K562 (cell line): ENCODE results near the gene CEP78. TPM values are rescaled to one million over a fixed set of nuclear protein-coding genes. Genes with fewer than 3 reads are reported as not detected.

ENCODE experiments used
- ATAC-seq: fragments of 200-7000 bp; cut with Tn5 transposase; 3 replicates; pipeline ENCODE4 v1.9.1; 2020; ENCODE audit warnings: moderate library complexity
- BruUV-seq: library from RNA; stranded (reverse); fragments of 400-500 nt; replicated peaks from 2 replicates; lab custom pipeline; 2021; lab: Mats Ljungman, UMichigan
- CTCF ChIA-PET: fragments of 300-600 bp; formaldehyde crosslinking; extraction: SDS; loops from one replicate; lab custom pipeline; 2021; ENCODE audit warnings: low intra/inter-chr PET ratio; lab: Yijun Ruan, JAX
- POLR2A ChIA-PET: fragments of 300-600, 350-650 bp; sonication (Branson Sonifier 250); formaldehyde crosslinking; extraction: SDS; loops from one replicate; lab custom pipeline; 2021; ENCODE audit warnings: antibody characterized with exemption, inconsistent platforms; lab: Yijun Ruan, JAX
- DNase-seq, 4 experiments: peaks; one replicate each; pipeline versions ENCODE4 v3.0.0 to v3.0.0-alpha.2; 2011 to 2018; ENCODE audit warnings: low spot score in 3 of 4, mixed read lengths in 3 of 4; ENCODE audit errors: extremely low read depth in 1 of 4
- FAIRE-seq: peaks from 2 replicates; lab custom pipeline; 2011; peaks lifted over from hg19 to GRCh38; lab: Jason Lieb, UNC
- H2AFZ ChIP-seq: 2 replicates; pipeline ENCODE4 v1.6.0; 2011; ENCODE audit warnings: low read depth, low read length, control low read depth, inconsistent platforms
- H3K27ac ChIP-seq: fragments of 200-600 bp; 3 replicates; pipeline ENCODE4 v1.8.0; 2011; ENCODE audit warnings: low read depth, mild to moderate bottlenecking, control low read depth, inconsistent platforms, low read length, moderate library complexity, mixed read lengths; ENCODE audit errors: extremely low read depth
- H3K27me3 ChIP-seq, 2 experiments: fragments of 300-600 bp in 1 of 2; 2 replicates in 1 of 2; 3 replicates in 1 of 2; pipeline versions ENCODE4 v1.6.0 to v1.8.0; 2011; ENCODE audit warnings: inconsistent platforms in 2 of 2, low read length in 2 of 2, mild to moderate bottlenecking in 1 of 2, mixed read lengths in 1 of 2, moderate library complexity in 1 of 2; ENCODE audit not compliant: control insufficient read depth in 2 of 2, insufficient read depth in 2 of 2
- H3K36me3 ChIP-seq: fragments of 300-600 bp; 3 replicates; pipeline ENCODE4 v1.8.0; 2011; ENCODE audit warnings: mild to moderate bottlenecking, low read length, inconsistent platforms; ENCODE audit not compliant: control insufficient read depth, insufficient read depth
- H3K4me1 ChIP-seq, 2 experiments: fragments of 200-600 bp in 1 of 2; replicated peaks in 1 of 2; 2 replicates in 1 of 2; 3 replicates in 1 of 2; pipeline versions ENCODE4 v1.5.1 to v1.8.0; 2011; ENCODE audit warnings: inconsistent platforms in 2 of 2, low read length in 2 of 2, mild to moderate bottlenecking in 1 of 2, mixed read lengths in 1 of 2, moderate library complexity in 1 of 2; ENCODE audit not compliant: control insufficient read depth in 2 of 2, insufficient read depth in 2 of 2
- H3K4me2 ChIP-seq: 2 replicates; pipeline ENCODE4 v1.6.1; 2011; ENCODE audit warnings: low read length, control low read depth, inconsistent platforms, mixed read lengths; ENCODE audit not compliant: insufficient read depth
- H3K4me3 ChIP-seq: fragments of 200-600 bp; sonication (generic), shearing (Covaris generic); 2 replicates; pipeline ENCODE4 v1.5.1; 2016; ENCODE audit warnings: control low read depth, inconsistent platforms
- H3K79me2 ChIP-seq: fragments of 200-600 bp; 3 replicates; pipeline ENCODE4 v1.8.0; 2011; ENCODE audit warnings: low read length, inconsistent platforms; ENCODE audit not compliant: control insufficient read depth, insufficient read depth
- H3K9ac ChIP-seq, 2 experiments: 2 replicates each; pipeline versions ENCODE4 v1.6.0 to v1.6.1; 2011; ENCODE audit warnings: low read depth in 2 of 2, low read length in 2 of 2, control low read depth in 1 of 2, inconsistent platforms in 1 of 2, mild to moderate bottlenecking in 1 of 2, mixed read lengths in 1 of 2; ENCODE audit not compliant: insufficient read depth in 1 of 2
- H3K9me1 ChIP-seq: one replicate; pipeline ENCODE4 v1.6.0; 2011; ENCODE audit warnings: inconsistent platforms, mild to moderate bottlenecking, low read length, moderate library complexity; ENCODE audit not compliant: control insufficient read depth, insufficient read depth
- H3K9me3 ChIP-seq: replicated peaks from 2 replicates; pipeline ENCODE4 v1.5.1; 2011; ENCODE audit warnings: low read depth, low read length, inconsistent platforms; ENCODE audit not compliant: control insufficient read depth, insufficient read depth
- H4K20me1 ChIP-seq: replicated peaks from 2 replicates; pipeline ENCODE4 v1.6.1; 2011; ENCODE audit warnings: low read length, inconsistent platforms, mixed read lengths; ENCODE audit not compliant: control insufficient read depth, insufficient read depth
- ARID1B ChIP-seq: fragments of 450-650 bp; IDR thresholded peaks from 2 replicates; pipeline ENCODE4 v1.6.1; 2016; ENCODE audit warnings: antibody characterized with exemption, mild to moderate bottlenecking, inconsistent platforms
- BCOR ChIP-seq: fragments of 450-650 bp; IDR thresholded peaks from 2 replicates; pipeline ENCODE4 v1.6.1; 2016
- BRD4 ChIP-seq: fragments of 200-600 bp; sonication (generic); IDR thresholded peaks from 2 replicates; pipeline ENCODE4 v1.6.1; 2017; ENCODE audit warnings: inconsistent platforms
- BRD9 ChIP-seq: fragments of 450-650 bp; IDR thresholded peaks from 2 replicates; pipeline ENCODE4 v1.6.1; 2018; ENCODE audit warnings: low read depth; ENCODE audit not compliant: partially characterized antibody
- E2F6 ChIP-seq, 2 experiments: IDR thresholded peaks; 2 replicates each; pipeline ENCODE4 v1.6.1; 2011; ENCODE audit warnings: borderline replicate concordance in 1 of 2, control low read depth in 1 of 2, low read depth in 1 of 2, low read length in 1 of 2, mild to moderate bottlenecking in 1 of 2, mixed read lengths in 1 of 2, moderate library complexity in 1 of 2; ENCODE audit not compliant: insufficient read depth in 1 of 2, insufficient read length in 1 of 2, poor library complexity in 1 of 2, severe bottlenecking in 1 of 2; ENCODE audit errors: extremely low read depth in 1 of 2
- HLTF ChIP-seq: fragments of 450-650 bp; IDR thresholded peaks from 2 replicates; pipeline ENCODE4 v1.6.1; 2016
- KLF10 ChIP-seq: fragments of 250-450 bp; sonication (Bioruptor Pico); IDR thresholded peaks from 2 replicates; pipeline ENCODE4 v1.6.1; 2021; ENCODE audit warnings: matching md5 sums
- MYC ChIP-seq, 2 experiments: fragments of 250-450 bp in 1 of 2; sonication (Bioruptor Pico) in 1 of 2; IDR thresholded peaks; 2 replicates each; pipeline versions ENCODE4 v1.5.1 to v1.6.1; 2012 to 2021; ENCODE audit warnings: low read depth in 2 of 2, borderline replicate concordance in 1 of 2, improper control_type of control experiment in 1 of 2, low read length in 1 of 2, mild to moderate bottlenecking in 1 of 2, moderate library complexity in 1 of 2
- RBFOX2 ChIP-seq: fragments of 200-400 bp; formaldehyde crosslinking; IDR thresholded peaks from 2 replicates; pipeline ENCODE4 v1.6.1; 2017; ENCODE audit warnings: low read depth, mild to moderate bottlenecking, low read length, moderate library complexity
- RFX7 ChIP-seq: fragments of 250-450 bp; sonication (Bioruptor Pico); IDR thresholded peaks from 2 replicates; pipeline ENCODE4 v1.5.1; 2021; ENCODE audit warnings: mild to moderate bottlenecking
- ZNF263 ChIP-seq: sonication (generic); formaldehyde crosslinking; IDR thresholded peaks from 2 replicates; pipeline ENCODE4 v1.8.0; 2022; ENCODE audit warnings: mild to moderate bottlenecking, missing genetic modification reagents, borderline replicate concordance
- ZNF311 ChIP-seq: fragments of 250-450 bp; sonication (Bioruptor Pico); IDR thresholded peaks from 2 replicates; pipeline ENCODE4 v1.4.0; 2020; ENCODE audit warnings: mild to moderate bottlenecking, moderate library complexity
- WGBS: fragments of 100-300 bp; shearing (Covaris generic); methylation state at CpG from one replicate; pipeline ENCODE4 v1.1.6; 2016; ENCODE audit warnings: low coverage, mixed read lengths; ENCODE audit not compliant: insufficient coverage; ENCODE audit errors: missing lambda C conversion rate; 5-methylcytosine and 5-hydroxymethylcytosine counted together
- in situ Hi-C: fragments of 300-500 bp; cut with MboI; formaldehyde crosslinking; loops from 4 replicates; pipeline ENCODE4 v1.15.0; 2018; ENCODE audit warnings: inconsistent platforms, mixed read lengths
- intact Hi-C: fragments of 100-400 bp; cut with micrococcal nuclease; formaldehyde crosslinking; loops from 2 replicates; pipeline ENCODE4 v1.14.2; 2022
- polyA plus RNA-seq, 8 experiments: library from polyadenylated mRNA; depleted of rRNA in 4 of 8; stranded (reverse) in 5 of 8; unstranded in 3 of 8; fragments of >200 nt; fragmentation: Nextera tagmentation in 2 of 8; fragmentation: Illumina TruSeq in 1 of 8; extraction: Ambion mirVana in 2 of 8; extraction: Trizol in 1 of 8; gene quantifications; 2 replicates each; pipeline versions ENCODE4 v1.2.1 to v1.2.3, GENCODE V29; 2011 to 2014; ENCODE audit warnings: inconsistent platforms in 1 of 8, missing spikeins in 1 of 8
- total RNA-seq, 7 experiments: library from RNA; depleted of rRNA in 6 of 7; stranded (reverse); fragments of >200 nt in 6 of 7; fragmentation: Illumina TruSeq in 2 of 7; extraction: Trizol in 2 of 7; gene quantifications; 2 replicates each; pipeline versions ENCODE4 v1.2.1 to v1.2.3, GENCODE V29; 2011 to 2021; ENCODE audit warnings: low replicate concordance in 1 of 7
- TF ChIP-seq, protein P1 (sequence below): fragments of 450-650 bp; IDR thresholded peaks from 2 replicates; pipeline ENCODE4 v1.7.1; 2018; ENCODE audit warnings: mild to moderate bottlenecking, low read depth; ENCODE audit not compliant: partially characterized antibody

CEP78 gene
- total and polyA plus RNA-seq, 9 of the 15 experiments (the other 6 are each of a cell fraction or from before 2014, with no cell fraction given), result 3.5 to 26.0 (median 21.5) TPM

DNA sequence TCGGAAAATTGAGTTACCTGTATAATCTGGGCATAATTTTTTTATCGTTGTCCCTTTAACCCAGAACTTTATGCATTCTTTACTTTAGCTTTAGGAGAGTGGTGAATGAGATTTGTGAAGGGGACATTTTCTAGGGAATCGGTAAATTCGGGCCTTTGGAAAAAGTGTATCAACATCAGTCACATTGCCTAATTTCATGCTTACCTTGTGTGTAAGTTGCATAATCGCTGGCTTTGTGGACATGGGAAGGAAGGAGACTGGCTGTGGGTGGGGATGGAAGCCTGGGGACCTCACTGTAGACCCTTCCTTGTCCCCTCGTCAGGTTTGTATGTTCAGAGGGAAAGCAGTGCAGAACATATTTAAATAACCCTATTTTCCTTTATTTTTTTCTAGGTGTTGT is 64.3 kb downstream of the CEP78 start:
- no peaks in the 10 kb centered on the region for H3K9me3 ChIP-seq
- H3K79me2 ChIP-seq, result peaks cover 36% of the 10 kb centered on the region
- peaks cover 15% of the 10 kb centered on the region; the same call in 1 of the 2 replicates for H4K20me1 ChIP-seq
- CTCF ChIA-PET, result no interaction called here
- no peak for TF ChIP-seq BCOR
- TF ChIP-seq MYC (IDR thresholded peaks at IDR 0.05; ENCODE audit: low read depth, low read length), result no peak
- TF ChIP-seq MYC (CRISPR knock-in tag; IDR thresholded peaks at IDR 0.05; ENCODE audit: borderline replicate concordance, low read depth), result no peak
- no peak for TF ChIP-seq ARID1B
- ATAC-seq, result no peak
- H3K36me3 ChIP-seq, result peaks cover 46% of the 10 kb centered on the region
- in situ Hi-C loops, result no loop called here
- H3K27ac ChIP-seq, result no peak overlapping the region
- H3K9me1 ChIP-seq, result no peaks in the 10 kb centered on the region
- no peak overlapping the region for H2AFZ ChIP-seq
- DNase-seq, result no peak
- H3K4me2 ChIP-seq, result no peak overlapping the region
- WGBS, result 100% methylated on average over 4 of the region's 6 CpGs
- no peak overlapping the region for H3K4me3 ChIP-seq
- intact Hi-C loops, result no loop called here
- no peak overlapping the region for H3K9ac ChIP-seq
- BruUV-seq, result no TSS peak
- POLR2A ChIA-PET, result interaction anchor here (1.0 kb wide), 1 partner anchor 9 kb away, joined by 3 read pairs; no protein-coding TSS in a partner anchor
- no peak for FAIRE-seq
- H3K4me1 ChIP-seq, result peaks cover 4 to 15% of the 10 kb centered on the region in 2 experiments; a peak in 4 of 5 replicates
- no peaks in the 10 kb centered on the region for H3K27me3 ChIP-seq

- no peak overlapping the region for H2AFZ ChIP-seq
- in situ Hi-C loops, result no loop called here
- WGBS, result 85% methylated on average over 2 of the region's 2 CpGs
- no peaks in the 10 kb centered on the region for H3K9me3 ChIP-seq
- ATAC-seq, result no peak
- H3K4me3 ChIP-seq, result no peak overlapping the region
- CTCF ChIA-PET, result no interaction called here
- no peak for FAIRE-seq
- H3K27me3 ChIP-seq, result no peaks in the 10 kb centered on the region
- BruUV-seq, result no TSS peak
- no peak overlapping the region for H3K4me2 ChIP-seq
- H3K79me2 ChIP-seq, result peaks cover 36% of the 10 kb centered on the region
- DNase-seq, result no peak
- intact Hi-C loops, result no loop called here
- no peak overlapping the region for H3K27ac ChIP-seq
- no peak overlapping the region for H3K9ac ChIP-seq
- POLR2A ChIA-PET, result no interaction called here
- peaks cover 0 to 11% of the 10 kb centered on the region in 2 experiments; a peak in 3 of 5 replicates for H3K4me1 ChIP-seq
- peaks cover 15% of the 10 kb centered on the region; the same call in 1 of the 2 replicates for H4K20me1 ChIP-seq
- peaks cover 59% of the 10 kb centered on the region for H3K36me3 ChIP-seq
- no peaks in the 10 kb centered on the region for H3K9me1 ChIP-seq
- TF ChIP-seq HLTF (no peak), ZNF263 (no peak), E2F6 (IDR thresholded peaks at IDR 0.05; ENCODE audit: borderline replicate concordance in 1 of 2, extremely low read depth in 1 of 2, insufficient read depth in 1 of 2, insufficient read length in 1 of 2, low read depth in 1 of 2, low read length in 1 of 2, poor library complexity in 1 of 2, severe bottlenecking in 1 of 2) (no peak), BRD4 (no peak), RFX7 (CRISPR knock-in tag) (no peak), ZNF311 (CRISPR knock-in tag) (no peak), KLF10 (no peak), RBFOX2 (no peak), BRD9 (no peak)
- TF ChIP-seq, protein P1, sequence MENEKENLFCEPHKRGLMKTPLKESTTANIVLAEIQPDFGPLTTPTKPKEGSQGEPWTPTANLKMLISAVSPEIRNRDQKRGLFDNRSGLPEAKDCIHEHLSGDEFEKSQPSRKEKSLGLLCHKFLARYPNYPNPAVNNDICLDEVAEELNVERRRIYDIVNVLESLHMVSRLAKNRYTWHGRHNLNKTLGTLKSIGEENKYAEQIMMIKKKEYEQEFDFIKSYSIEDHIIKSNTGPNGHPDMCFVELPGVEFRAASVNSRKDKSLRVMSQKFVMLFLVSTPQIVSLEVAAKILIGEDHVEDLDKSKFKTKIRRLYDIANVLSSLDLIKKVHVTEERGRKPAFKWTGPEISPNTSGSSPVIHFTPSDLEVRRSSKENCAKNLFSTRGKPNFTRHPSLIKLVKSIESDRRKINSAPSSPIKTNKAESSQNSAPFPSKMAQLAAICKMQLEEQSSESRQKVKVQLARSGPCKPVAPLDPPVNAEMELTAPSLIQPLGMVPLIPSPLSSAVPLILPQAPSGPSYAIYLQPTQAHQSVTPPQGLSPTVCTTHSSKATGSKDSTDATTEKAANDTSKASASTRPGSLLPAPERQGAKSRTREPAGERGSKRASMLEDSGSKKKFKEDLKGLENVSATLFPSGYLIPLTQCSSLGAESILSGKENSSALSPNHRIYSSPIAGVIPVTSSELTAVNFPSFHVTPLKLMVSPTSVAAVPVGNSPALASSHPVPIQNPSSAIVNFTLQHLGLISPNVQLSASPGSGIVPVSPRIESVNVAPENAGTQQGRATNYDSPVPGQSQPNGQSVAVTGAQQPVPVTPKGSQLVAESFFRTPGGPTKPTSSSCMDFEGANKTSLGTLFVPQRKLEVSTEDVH, result no peak
Measured at GRCh38 chr9:78301466-78301865, 65.6 kb downstream of the CEP78 start.
